LNCaP clone FGC (cell line): ENCODE measurements around the gene CFLAR.
"Not testable (repeated sequence)": the region's sequence is repeated elsewhere in the genome, so short reads cannot be mapped to it uniquely, and the experiment has no call there.

ENCODE experiments used
- DNase-seq: peaks from one replicate; pipeline ENCODE4 v3.0.0-alpha.2; 2011; ENCODE audit warnings: low read depth
- H3K4me3 ChIP-seq: 2 replicates; pipeline ENCODE4 v1.5.1; 2011; ENCODE audit warnings: mild to moderate bottlenecking, low read depth, low read length, control low read depth
- TF ChIP-seq, protein P1 (sequence below): IDR thresholded peaks from 2 replicates; pipeline ENCODE4 v1.5.1; 2012; ENCODE audit warnings: mild to moderate bottlenecking; ENCODE audit not compliant: control insufficient read depth, insufficient read depth; ENCODE audit errors: extremely low read depth

The CFLAR gene

DNA sequence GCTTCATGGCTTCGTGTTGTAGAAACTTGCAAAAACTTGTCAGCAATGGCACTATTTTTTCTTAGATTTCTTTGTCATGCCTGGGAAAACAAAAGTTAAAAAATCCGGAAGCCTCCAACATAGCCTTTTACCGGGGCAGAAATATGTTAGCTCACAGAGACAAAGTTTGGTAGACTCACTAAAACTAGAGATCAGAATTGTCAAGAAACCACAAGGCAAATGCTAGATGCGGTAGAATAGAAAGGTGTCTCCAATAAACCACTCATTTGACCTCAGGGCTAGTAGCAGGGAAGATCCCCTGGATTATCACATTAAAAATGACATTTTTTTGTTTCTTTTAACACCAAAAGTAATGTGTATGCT, 67.4 kb downstream of the CFLAR start:
- H3K4me3 ChIP-seq = peak overlapping the region; percentile 38
- DNase-seq = no peak
- TF ChIP-seq, protein P1, sequence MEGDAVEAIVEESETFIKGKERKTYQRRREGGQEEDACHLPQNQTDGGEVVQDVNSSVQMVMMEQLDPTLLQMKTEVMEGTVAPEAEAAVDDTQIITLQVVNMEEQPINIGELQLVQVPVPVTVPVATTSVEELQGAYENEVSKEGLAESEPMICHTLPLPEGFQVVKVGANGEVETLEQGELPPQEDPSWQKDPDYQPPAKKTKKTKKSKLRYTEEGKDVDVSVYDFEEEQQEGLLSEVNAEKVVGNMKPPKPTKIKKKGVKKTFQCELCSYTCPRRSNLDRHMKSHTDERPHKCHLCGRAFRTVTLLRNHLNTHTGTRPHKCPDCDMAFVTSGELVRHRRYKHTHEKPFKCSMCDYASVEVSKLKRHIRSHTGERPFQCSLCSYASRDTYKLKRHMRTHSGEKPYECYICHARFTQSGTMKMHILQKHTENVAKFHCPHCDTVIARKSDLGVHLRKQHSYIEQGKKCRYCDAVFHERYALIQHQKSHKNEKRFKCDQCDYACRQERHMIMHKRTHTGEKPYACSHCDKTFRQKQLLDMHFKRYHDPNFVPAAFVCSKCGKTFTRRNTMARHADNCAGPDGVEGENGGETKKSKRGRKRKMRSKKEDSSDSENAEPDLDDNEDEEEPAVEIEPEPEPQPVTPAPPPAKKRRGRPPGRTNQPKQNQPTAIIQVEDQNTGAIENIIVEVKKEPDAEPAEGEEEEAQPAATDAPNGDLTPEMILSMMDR = no peak

DNA sequence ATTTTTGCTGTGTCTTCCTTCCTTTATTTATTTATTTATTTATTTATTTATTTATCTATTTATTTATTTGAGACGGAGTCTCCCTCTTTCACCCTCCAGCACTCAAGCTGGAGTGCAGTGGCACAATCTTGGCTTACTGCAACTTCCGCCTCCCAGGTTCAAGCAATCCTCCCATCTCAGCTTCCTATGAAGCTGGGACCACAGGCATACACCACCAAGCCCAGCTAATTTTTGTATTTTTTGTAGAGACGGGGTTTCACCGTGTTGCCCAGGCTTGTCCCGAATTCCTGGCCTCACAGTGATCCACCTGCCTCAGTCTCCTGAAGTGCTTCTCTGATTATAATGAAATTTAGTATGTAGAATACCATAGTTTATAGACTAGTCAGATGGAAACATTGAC, 67.9 kb downstream of the CFLAR start:
- not testable (repeated sequence) for DNase-seq
- peak overlapping the region; percentile 38; the same call in 1 of the 2 replicates for H3K4me3 ChIP-seq

DNA sequence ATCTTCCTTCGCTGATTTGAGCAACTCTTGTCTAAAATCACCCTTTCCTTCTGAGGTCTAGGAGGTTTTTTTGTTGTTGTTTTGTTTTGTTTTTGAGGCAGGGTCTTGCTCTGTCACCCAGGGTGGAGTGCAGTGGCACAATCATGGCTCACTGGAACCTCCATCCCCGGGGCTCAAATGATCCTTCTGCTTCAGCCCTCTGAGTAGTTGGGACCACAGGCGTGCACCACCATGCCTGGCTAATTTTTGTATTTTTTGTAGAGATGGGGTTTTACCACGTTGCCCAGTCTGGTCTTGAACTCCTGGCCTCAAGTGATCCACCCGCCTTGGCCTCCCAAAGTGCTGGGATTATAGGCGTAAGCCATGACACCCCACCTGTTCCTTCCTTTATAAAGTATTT, 68.3 kb downstream of the CFLAR start:
- not testable (repeated sequence) for DNase-seq, H3K4me3 ChIP-seq

DNA sequence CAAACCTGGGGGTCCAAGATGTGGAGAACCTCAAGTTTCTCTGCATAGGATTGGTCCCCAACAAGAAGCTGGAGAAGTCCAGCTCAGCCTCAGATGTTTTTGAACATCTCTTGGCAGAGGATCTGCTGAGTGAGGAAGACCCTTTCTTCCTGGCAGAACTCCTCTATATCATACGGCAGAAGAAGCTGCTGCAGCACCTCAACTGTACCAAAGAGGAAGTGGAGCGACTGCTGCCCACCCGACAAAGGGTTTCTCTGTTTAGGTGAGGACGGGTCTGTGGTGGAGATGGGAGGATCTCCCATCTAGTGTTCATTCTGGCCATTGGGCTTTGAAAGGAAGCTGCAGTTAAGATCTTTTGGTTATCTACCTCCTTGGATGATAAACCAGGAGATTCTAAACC, 69.9 kb downstream of the CFLAR start:
- H3K4me3 ChIP-seq = no peak overlapping the region
- TF ChIP-seq, protein P1 = no peak
- no peak for DNase-seq

DNA sequence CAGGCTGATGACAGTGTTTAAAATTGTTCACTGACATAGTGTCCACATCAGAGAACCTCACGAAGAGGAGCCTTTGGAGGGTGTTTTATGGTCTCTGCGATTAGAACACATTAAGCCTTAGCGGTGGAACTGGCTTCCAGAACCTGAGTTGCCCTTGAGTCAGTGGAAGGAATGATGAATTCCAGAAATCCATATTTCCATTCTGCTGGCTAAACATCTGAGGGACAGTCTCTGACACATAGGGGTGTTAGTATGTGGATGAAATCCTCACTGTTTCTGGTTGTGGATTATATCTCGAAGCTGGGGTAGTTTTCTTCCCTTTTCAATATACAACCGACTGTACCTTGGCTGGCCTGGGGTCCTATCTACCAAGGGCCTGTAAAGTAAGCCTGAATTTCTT, 71.0 kb downstream of the CFLAR start:
- no peak overlapping the region for H3K4me3 ChIP-seq
- TF ChIP-seq, protein P1 = no peak
- no peak for DNase-seq

DNA sequence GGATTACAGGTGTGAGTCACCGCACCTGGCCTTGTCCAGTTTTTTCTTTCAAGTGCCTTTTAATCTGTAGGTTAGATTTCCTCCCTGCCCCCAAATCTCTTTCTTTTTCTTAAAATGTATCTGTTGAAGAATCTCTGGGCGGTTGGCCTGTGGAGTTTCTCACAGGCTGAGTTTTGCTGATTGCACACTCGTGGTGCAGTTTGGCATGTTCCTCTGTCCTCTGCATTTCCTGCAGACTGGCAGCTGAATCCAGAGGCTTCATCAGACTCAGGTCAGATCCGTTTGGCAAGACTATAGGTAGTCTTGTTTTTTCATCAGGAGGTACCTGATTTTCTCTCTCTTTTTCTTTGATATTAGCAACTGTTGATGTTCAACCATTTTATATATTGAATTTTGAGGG, 72.5 kb downstream of the CFLAR start:
- TF ChIP-seq, protein P1 = no peak
- no peak overlapping the region for H3K4me3 ChIP-seq
- no peak for DNase-seq

DNA sequence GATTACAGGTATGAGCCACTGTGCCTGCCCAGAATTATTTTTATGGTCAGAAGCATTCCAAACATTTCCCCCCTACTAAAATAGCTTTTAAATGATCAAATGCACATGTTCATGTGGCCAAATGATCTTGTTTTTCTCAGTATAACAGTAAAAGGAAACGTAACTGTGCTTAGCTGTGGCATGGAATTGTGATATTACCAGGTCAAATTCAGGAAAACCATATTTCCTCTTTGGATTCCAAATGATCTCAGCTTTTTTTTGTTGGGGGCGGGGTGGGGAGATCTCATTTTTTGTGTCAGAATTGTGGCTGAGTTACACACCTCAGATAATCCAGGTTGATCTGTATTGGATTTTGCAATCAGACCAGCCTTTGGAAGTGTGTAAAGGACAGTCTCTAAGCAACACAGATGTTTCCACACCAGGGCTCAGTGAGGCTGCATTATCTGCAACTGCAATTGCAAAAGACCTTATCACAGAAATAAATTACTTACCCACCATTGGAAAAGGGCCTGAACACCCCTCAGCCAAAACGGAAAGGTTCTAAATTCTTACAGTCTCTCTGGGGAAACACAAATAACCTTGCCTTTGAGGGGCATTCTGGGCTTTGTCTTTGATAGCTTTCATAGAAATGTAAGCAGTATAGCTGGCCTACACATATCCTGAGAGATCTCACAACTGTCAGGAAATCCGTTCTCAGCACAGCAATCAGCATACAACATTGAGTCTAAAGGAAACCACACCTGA, 75.3 kb downstream of the CFLAR start:
- H3K4me3 ChIP-seq = no peak overlapping the region
- DNase-seq = no peak

DNA sequence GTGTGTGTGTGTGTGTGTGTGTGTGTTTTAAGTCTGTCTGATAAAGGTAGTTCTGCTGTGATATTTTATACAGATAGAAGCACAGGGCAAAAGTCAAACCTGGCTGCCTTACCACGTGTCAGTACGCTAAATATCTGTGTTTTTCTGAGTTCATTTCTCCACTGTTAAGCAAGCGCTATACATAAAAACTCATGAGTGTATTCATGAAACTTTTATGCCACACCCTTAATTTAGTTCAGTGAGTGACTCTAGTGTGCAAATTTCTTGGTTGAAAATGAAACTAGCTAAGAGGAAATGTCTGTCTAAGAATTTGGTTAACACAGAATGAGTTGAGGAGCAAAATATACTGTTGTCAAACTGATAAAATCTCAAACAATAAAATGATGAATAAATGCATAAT, 78.1 kb downstream of the CFLAR start:
- H3K4me3 ChIP-seq = no peak overlapping the region
- TF ChIP-seq, protein P1 = no peak
- DNase-seq = no peak

More for the DNA sequence above, 75.3 kb downstream of the CFLAR start:
- TF ChIP-seq, protein P1 = no peak
